GM12878 (cell line): ENCODE data around the gene MED4.

Experiments used
- KDM1A ChIP-seq: fragments of 200-600 bp; sonication (generic); IDR thresholded peaks from 2 replicates; pipeline ENCODE4 v1.6.1; 2016; ENCODE audit warnings: borderline replicate concordance
- PBX3 ChIP-seq: IDR thresholded peaks from 2 replicates; pipeline ENCODE4 v1.6.1; 2011; ENCODE audit warnings: mild to moderate bottlenecking, low read depth, low read length, moderate library complexity; ENCODE audit not compliant: insufficient replicate concordance
- POLR2A ChIP-seq: IDR thresholded peaks from 2 replicates; pipeline ENCODE4 v1.6.1; 2011; ENCODE audit warnings: low read depth, mild to moderate bottlenecking, low read length
- REST ChIP-seq: IDR thresholded peaks from 2 replicates; pipeline ENCODE4 v1.6.1; 2012; ENCODE audit warnings: mild to moderate bottlenecking, low read depth, low read length
- SREBF1 ChIP-seq: IDR thresholded peaks from 2 replicates; pipeline ENCODE4 v1.6.1; 2012; ENCODE audit warnings: mild to moderate bottlenecking, low read length
- WRNIP1 ChIP-seq: IDR thresholded peaks from 2 replicates; pipeline ENCODE4 v1.6.1; 2011; ENCODE audit warnings: low read depth, low read length, improper control_type of control experiment, borderline replicate concordance
- ZSCAN29 ChIP-seq: fragments of 450-650 bp; IDR thresholded peaks from 2 replicates; pipeline ENCODE4 v1.6.1; 2017; ENCODE audit warnings: mild to moderate bottlenecking, moderate library complexity

DNA sequence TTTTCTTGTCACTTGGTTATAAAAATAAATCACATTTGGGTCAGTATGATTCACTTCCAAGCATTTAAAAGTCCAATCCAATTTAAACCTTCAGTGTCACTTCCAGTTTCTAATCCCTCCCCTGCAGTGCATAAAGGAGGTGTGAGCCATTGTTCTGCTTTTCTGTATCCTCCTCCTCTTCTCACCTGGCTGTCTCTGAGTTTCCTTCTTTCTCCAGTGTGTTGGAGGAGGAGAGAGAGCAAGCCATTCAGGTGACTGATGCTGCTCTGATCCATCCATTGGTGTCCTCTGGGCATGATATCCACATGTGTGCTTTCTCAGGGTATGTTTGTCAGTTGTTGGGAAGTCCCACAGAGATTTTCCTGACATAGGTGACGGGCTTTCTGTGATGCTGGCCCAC lies 56.1 kb downstream of the MED4 start:
- TF ChIP-seq WRNIP1 (no peak), SREBF1 (no peak), POLR2A (no peak), KDM1A (no peak), PBX3 (no peak), REST (no peak), ZSCAN29 (no peak)
